Esophagus muscularis mucosa (tissue), 4 donors: Measurements from ENCODE around the gene ARMC10.

Experiments used
- CTCF ChIP-seq, 3 experiments: fragments of 200-600 bp in 2 of 3; fragments of 450-650 bp in 1 of 3; sonication (generic) in 2 of 3; IDR thresholded peaks; one replicate each; pipeline ENCODE4 v1.5.1; 2017 to 2019; ENCODE audit warnings: antibody characterized with exemption in 3 of 3, mild to moderate bottlenecking in 2 of 3, moderate library complexity in 1 of 3
- EP300 ChIP-seq: sonication (generic); formaldehyde crosslinking; IDR thresholded peaks from one replicate; pipeline ENCODE4 v1.6.1; 2017; ENCODE audit warnings: antibody characterized with exemption
- POLR2A ChIP-seq: fragments of 450-650 bp; IDR thresholded peaks from one replicate; pipeline ENCODE4 v1.6.1; 2017; ENCODE audit warnings: antibody characterized with exemption, moderate library complexity, mild to moderate bottlenecking, low read depth

- TF ChIP-seq CTCF (IDR thresholded peaks at IDR 0.05) = no peak
- no peak for TF ChIP-seq EP300
- no peak for TF ChIP-seq POLR2A
Measured at GRCh38 chr7:103140685-103141084, 65.7 kb downstream of the ARMC10 start.
